CMK (cell line): ENCODE measurements around the gene SPAAR.
A peak's percentile ranks its signal among the peaks of the same experiment; 100 is the strongest.
"Not testable (repeated sequence)": the region's sequence is repeated elsewhere in the genome, so short reads cannot be mapped to it uniquely, and the experiment has no call there.

Source experiments
- DNase-seq: peaks from one replicate; pipeline ENCODE4 v3.0.0-alpha.2; 2010; ENCODE audit warnings: low read depth

SPAAR gene

DNA sequence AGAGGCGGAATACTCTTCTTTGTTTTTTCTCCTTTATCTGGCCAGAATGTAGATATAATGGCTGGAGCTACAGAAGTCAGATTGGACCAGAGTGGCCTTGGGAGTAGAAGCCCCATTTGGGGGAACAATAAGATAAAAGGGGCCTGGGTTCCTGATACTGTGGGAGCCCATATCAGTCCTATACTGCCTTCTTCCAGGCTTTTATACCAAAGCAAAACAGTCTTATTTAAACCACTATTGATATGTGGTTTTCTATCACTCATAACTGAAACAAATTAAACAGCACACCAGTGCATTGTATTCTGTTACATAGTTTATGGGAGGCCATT is 14.3 kb downstream of the SPAAR start:
- DNase-seq = no peak

DNA sequence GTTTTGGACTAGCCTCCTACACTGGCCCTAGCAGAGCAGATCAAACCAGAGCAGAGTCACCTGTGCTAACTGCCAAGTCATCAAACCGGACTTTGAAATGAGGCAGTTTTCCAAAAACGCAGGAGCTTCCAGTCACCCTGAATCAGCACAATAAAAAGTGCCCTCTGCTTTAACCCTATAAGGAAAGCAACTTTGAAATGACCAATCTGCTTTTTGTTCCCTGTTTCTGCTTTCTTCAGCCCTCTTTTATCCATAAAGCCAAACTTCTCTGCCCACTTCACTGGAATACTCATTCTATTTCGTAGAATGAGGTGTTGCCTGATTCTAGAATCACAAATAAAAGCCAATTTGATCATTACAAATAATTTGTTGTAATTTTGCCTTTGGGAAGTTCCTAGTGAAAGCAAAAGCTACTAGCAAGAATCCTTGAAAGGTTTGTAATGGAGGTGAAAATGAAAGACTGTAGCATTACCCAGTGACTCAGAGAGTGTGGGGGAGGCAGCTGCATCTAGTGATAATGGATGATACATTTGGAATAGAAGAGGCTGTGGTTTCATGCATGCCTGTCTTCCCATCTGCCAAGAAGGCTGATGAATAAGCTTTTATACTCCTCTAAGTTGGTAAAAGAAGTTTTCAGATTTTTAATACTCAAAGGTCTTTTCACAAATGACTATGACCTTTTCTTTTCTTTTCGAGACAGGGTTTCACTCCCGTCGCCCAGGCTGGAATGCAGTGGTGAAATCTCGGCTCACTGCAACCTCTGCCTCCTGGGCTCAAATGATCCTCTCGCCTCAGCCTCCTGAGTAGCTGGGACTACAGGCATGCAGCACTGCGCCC is 14.9 kb downstream of the SPAAR start:
- no peak for DNase-seq

DNA sequence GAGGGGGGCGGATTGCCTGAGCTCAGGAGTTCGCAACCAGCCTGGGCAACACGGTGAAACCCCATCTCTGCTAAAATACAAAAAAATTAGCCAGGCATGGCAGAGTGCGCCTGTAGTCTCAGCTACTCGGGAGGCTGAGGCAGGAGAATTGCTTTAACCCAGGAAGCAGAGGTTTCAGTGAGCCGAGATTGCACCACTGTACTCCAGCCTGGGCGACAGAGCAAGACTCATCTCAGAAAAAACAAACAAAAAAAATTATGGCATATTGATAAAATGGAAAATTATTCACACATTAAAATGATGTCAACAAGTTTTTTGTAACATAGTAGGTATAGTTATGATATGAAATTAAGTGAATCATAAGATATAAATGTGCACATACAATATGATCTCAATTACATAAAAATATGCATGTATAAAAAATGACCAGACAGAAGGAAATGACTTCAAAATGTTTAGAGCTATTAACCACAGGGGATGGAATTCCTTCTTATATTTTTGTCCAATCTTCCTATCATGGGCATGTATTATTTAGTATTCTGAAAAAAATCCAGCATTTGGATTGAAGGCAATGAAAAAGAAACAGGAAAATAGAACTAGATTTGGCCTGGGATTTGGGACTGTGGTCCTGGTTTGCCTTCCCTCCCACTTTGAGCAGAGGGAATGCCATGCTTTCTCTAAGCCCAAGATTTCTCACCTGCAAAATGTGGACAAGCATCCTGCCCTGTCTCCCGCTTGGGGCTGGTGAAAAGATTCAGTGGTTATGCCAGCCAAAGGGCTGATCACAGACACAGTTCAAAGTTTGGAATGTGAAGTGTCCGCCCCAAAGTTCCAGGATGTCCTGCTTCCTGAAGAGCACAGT is 19.5 kb downstream of the SPAAR start:
- no peak for DNase-seq

DNA sequence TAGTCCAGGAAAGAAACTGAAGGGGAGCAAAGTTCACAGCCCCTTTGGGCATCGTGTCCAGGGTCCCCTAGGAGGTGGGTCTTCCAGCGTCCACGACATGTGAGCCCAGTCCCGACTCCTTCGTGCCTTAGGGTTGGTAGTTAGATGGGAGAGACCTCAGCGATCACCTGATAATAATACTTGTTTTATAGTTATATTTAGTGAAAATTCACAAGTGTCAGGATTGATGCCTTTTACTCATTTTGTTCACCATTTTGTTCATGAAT is 20.1 kb downstream of the SPAAR start:
- DNase-seq = no peak

DNA sequence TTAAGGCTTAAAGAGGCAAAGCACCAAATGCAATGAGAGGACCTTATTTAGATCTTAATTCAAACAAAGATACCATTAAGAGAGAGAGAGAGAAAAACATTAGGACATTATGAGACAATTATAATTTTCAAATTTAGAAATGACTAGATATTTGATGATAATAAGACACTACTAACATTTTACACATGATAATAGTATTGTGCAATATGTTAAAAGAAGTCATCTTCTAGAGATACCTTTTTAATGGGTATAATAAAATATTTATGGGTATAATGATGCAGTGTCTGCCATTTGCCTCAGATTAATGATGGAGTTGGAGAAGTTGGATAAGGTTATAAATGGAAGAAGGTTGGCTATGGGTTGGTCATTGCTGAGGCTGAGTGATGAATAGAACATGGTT is 21.2 kb downstream of the SPAAR start:
- no peak for DNase-seq

DNA sequence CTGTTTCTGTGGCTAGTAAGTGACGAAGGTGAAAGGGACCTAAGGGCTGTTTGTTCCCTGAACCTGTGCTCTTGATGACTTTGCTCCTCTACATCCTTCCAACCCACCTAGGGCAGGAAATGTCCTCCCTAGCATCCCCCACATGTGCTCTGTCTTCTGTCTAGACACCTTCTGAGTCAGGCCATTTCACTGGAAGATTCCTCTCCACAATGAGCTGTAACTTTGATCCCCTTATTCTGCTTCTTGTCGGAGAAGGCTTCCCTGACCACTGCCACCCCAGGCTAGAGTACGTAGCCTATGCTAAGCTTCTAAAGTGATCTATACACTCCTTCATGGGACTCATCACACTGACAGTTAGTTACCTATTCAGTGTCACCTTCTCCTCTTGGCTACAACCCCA is 21.7 kb downstream of the SPAAR start:
- DNase-seq = no peak

DNA sequence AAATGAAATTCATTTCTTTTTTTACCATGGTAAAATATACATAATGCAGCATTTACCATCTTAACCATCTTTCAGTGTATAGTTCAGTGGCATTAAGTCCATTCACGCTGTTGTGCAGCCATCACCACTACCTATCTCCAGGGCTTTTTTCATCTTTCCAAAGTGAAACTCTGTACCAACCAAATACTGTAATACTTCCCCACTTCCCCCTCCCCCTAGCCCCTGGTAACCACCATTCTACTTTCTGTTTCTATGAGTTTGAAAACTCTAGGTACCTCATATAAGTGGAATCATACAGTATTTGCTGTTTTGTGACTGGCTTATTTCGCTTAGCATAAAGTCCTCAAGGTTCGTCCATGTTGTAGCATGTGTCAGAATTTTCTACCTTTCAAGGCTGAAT is 23.4 kb downstream of the SPAAR start:
- DNase-seq = no peak

DNA sequence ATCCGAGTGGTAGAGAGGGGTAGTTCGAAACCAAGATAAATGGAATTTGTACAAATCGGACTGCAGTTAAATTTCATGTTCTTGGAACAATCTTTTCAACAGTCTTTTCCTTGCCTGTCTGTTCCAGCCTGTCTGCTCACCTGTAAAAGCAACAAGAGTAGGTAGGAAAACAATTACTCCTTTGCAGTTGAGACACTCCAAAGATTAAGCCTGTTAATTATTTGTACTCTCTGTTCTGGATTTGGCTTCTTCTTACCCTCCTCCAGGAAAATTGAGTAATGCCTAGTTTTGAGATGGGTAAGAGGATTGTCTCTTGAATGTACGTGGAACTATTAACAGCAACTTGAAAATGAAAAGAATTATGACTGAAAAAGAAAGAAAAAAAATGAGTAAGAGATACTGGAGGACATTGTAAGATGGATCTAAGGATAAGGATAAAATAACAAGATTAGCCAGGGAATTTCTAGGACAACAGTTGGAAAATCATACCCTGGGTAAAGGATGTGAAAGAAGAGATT is 24.3 kb downstream of the SPAAR start:
- no peak for DNase-seq

DNA sequence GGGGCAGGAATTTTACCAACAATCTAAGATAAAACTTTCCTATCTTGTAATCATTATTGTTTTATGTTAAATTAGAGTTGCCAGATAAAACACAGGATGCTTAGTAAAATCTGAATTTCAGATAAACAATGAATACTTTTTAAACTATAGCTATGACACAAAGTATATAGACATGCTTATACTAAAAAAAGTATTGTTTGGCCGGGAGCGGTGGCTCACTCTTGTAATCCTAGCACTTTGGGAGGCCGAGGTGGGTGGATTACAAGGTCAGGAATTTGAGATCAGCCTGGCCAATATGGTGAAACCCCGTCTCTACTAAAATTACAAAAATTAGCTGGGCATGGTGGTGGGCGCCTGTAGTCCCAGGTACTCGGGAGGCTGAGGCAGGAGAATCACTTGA is 24.8 kb downstream of the SPAAR start:
- DNase-seq = not testable (repeated sequence)

DNA sequence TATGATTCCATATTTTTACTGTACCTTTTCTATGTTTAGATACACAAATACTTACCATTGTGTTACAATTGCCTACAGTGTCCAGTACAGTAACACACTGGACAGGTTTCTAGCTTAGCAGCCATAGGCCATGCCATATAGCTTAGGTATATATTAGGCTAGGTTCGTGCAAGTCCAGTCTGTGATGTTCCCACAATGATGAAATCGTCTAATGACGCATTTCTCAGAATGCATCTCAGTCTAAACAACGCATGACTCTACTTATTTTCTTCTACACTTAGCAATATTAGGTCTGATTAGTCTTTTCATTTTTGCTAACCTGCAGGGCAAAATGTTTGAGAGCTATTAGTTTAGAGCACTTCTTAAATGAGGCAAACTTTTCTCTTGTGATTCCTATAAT is 26.0 kb downstream of the SPAAR start:
- DNase-seq = no peak

DNA sequence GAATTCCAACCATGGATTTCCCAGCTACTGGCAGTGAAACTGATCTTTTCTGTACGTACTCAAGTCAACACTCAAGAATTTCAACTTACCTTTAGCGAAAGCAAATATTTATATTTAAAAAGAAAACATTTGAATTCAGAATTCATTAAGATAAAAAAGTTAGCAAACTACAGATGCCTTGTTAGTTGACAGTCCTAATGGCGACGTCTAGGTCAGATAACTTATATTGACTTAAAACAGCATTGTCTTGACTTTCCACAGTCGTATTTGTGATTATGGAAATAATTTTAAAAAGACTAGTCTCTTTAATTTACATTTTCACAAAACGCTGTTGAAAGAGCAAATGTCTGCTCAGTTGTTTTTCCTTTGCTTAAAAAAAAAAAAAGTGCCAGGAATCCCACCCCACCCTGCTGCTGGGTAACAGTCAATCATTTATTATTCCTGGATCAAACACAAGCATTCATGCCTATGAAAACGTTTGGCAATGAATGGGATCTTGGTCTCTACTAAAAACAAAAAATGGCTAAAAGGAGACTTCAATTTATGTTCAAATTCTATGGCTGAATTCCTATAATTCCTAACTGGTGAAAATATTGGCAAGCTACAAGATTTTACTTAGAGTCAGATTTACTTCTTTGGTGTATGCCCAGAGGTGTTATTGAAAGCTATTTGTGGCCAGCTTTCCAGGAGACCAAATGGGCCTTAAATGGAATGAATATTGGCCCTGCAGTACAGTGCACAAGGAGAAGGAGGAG is 26.6 kb downstream of the SPAAR start:
- no peak for DNase-seq

DNA sequence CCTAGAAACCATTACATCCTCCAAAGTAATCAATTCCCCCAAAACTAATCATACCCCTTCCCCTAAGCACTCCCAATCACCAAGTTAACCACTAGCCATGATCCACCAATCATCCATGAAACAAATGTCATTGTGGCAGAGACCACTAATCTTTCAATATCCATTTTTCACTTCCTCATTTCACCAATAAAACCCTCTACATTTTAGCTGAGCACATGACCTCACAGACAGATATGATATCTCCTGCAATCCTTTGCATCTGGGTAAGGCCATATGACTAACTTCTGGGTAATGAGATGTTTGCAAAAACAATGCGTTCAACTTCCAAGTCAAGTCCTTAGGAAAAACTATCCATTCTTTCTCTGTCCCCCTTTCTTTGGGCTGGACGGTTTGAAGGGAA is 27.9 kb downstream of the SPAAR start:
- no peak for DNase-seq

DNA sequence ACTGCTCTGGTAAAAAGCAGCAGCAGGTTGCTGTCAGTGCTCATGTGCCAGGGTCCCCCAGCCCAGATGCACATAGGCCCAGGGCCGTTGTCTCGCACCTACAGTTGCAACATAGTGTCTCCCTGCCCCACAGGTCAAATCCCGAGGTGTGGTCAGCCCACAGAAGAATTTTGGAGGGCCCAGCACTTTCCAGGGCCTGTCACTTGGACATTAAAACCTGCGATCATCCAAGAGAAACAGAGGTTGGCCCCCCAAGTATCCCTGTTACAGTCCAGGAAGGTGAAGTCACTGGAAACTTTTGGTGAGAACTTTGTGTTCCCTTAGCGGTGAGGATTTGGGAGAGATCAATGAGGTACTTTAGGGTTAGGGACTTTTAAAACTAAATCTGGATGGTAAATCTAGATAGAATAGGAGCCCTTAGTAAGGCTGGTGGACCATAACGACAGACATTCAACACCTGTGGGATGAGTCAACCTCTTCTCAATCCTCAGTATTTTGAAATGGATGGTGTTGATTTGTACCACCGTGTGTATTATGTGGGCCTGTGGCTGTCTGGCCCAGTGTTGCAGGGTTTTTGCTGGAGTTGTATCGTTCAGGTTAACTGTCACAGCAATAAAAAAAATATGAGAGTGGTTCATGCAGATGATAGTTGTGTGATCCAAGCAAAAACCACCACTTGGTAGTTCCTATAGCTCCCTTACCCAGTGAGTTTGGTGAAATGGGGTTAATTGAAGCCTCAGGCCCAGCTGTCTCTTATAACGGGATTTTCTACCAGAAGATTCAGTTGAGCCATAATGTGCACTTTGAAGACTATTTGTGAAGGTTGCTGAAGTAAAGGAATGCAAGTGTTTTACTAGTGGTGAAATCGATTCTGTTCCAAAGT is 29.4 kb downstream of the SPAAR start:
- DNase-seq = no peak

DNA sequence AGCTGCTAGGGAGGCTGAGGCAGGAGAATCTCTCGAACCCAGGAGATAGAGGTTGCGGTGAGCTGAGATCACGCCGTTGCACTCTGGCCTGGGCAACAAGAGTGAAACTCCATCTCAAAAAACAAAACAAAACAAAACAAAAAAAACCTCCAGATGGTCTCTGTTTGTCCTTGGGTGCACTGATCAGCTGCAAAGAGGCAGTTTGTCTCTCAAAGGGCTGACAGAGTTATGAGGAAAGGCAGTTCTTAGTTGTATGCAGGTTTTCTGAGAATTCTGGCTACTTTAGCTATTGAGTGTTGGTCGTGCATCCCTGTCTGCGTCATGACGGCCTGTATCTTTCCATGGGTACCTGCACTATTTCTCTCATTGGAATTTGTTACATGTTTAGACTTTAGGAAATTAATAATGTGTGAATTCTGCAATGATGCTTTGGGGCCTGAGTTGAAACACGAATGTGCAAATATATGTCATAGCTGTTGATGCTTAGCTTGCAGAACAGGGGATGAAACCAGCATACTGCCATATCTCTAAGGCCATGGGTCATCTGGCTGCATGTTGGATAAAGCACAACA is 30.5 kb downstream of the SPAAR start:
- DNase-seq = no peak

DNA sequence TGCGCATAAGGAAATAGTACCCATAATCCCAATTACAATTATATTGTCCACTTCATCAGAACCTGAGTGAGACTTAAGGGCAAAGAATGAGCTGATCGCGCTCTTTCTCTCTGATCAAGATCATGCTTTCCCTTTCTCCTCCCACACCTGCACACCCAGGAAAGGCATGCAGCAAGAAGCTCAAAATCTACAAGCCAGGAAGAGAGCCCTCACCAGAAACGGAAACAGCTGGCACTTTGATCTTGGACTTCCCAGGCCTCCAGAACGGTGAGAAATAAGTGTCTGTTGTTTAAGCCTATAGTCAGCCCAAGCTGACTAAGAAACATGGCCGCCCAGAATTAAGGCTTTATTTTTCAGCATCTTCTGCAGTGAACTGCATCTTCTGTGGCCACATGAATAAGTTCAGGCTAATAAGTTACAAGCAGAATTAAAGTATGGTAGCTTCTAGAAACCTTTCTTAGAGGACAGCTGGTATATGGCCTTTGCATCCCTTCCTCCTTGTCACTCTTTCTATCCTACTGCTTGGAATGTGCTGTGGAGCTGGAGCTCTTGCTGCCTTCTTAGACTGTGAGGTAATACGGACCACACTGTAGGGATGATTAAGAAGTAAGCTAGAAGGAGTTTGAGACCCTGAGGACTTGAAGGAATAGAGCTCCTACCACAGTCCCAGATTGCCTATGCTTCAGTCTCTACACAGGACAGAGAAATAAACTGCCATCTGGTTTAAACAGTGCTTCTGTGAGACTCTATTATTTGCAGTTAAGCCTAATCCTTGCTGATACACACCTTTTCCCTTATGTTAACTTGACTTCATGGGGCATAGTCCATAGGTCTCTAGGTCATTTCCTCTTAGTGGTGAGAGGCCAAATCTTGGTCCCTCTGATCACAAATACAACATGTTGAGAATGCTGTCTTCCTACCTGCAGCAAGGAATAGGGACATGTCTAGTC is 31.4 kb downstream of the SPAAR start:
- DNase-seq = no peak

DNA sequence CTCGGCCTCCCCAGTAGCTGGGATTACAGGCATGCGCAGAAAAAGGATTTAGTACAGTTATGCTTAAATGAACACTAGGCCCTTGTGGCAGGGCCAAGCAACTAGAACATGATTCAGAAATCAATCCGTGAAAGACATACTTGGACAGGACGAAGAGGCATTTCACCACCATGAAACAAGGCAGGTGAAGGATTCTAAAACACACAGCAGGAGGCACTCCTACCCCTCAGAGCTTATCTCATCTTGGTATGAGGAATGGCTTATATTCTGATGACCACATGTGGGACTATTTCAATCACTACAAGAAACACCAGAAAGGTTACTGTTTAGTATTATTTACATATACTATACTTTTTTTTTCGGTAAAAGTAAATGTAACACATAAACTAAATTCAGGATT is 33.0 kb downstream of the SPAAR start:
- DNase-seq = no peak

DNA sequence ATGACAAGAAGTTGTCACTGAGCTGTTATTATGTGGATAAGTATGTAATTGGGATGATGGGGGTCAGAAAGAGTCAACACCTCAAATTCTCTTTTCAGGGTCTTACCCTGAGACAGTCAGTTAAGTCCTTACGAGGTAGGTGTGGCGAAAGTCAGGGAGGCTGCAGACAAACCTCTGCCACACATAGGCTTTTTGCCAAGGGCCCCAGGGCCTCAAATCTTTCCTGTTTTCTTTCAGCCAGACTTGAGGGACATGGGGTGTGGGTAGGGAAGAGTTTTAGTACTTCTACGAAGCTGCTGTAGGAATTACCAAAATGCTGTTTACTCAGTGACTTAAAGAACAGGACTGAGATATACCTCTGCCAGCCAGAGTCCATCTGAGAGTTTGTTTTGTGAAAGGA is 34.9 kb downstream of the SPAAR start:
- no peak for DNase-seq

DNA sequence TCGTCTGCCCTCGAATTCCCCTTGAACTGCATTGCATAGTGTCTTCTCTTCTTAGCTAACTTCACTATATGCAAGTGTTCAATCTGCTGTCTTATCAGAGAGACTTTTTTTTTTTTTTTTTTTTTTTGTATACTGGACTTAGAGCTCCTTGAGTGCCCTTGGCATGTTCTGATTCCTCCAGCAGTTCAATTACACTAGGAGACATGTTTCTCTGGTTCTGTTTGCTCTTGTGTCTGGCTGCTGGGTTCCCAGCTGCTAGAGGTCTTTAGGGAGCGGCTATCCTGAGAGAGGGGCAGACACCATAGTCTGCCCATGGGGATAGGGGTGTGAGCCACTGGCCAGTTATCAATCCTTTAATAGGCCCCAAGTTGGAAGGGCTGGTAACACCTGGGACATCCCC is 35.6 kb downstream of the SPAAR start:
- DNase-seq = no peak

DNA sequence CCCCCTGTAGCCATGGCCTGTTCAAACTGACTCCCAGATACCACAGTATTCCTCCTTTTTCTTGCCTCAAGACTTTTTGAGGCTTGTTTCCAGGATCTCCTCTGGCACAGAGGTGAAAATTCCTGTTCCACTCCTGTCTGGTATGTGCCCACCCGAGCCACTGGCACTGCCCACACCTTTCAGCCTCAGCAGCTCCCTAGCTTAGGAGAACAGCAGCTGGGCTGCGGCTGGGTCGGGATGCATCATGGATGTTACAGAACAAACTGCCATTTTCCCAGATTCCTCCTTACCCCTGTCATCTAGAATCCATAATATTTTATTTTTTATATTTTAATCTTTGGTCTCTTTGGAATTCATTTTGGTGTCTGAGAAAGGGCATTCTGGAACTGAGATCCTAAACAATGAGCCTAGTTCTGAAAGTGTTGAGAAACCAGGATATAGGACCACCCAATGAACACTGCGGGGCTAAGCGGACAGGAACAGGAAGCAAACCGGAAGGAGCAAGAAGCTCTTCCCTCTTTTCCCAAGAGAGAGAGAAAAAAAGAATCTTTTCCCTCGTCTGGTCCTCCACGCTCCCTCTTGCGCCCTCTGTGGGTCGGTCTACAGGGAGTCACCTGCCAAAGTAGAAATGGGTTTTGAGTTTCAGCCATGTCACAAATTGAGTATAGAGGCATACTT is 36.2 kb downstream of the SPAAR start:
- peak; percentile 51 for DNase-seq

DNA sequence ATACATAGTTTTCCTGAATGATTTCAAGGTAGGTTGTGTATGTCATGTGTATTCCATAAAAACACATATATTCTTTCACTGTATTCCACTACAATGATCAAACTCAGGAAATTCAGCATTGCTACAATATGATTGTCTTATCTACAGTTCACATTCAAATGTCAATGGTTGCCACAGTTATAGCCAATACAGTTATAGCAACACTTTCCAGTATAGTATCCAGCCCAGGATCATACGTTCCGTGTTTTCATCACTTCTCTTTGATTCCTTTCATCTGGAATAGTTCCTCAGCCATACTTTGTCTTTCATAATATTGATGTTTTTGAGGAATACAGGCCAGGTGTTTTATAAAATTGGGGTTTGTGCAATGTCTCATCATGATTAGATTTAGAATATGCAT is 39.2 kb downstream of the SPAAR start:
- DNase-seq = no peak
